PC-9 (cell line): ENCODE results near the gene AMACR. TPM values are rescaled to one million over a fixed set of nuclear protein-coding genes. Genes with fewer than 3 reads are reported as not detected.

Experiments
- BruUV-seq: library from RNA; stranded (reverse); fragments of 400-500 nt; replicated peaks from 2 replicates; lab custom pipeline; 2021; lab: Mats Ljungman, UMichigan
- CTCF ChIA-PET: fragments of 300-600 bp; sonication (Branson Sonifier 250); formaldehyde crosslinking; loops from one replicate; lab custom pipeline; 2022; ENCODE audit warnings: antibody characterized with exemption; lab: Charles Lee
- POLR2A ChIA-PET: fragments of 300-600 bp; sonication (Branson Sonifier 250); formaldehyde crosslinking; loops from one replicate; lab custom pipeline; 2022; ENCODE audit warnings: antibody characterized with exemption; ENCODE audit not compliant: unreplicated experiment; lab: Charles Lee
- DNase-seq, 2 experiments: peaks; one replicate each; pipeline versions ENCODE4 v3.0.0 to v3.0.0-alpha.2; 2015 to 2022; ENCODE audit warnings: mixed read lengths in 1 of 2
- H2AFZ ChIP-seq: fragments of 200-600 bp; sonication (generic); 2 replicates; pipeline ENCODE4 v1.8.1; 2017; ENCODE audit warnings: antibody characterized with exemption
- H3F3A ChIP-seq: fragments of 200-600 bp; sonication (generic); 2 replicates; pipeline ENCODE4 v1.8.1; 2017; ENCODE audit warnings: antibody characterized with exemption, mild to moderate bottlenecking, low read depth; ENCODE audit not compliant: insufficient read depth
- H3K27ac ChIP-seq: fragments of 200-600 bp; sonication (generic); 2 replicates; pipeline ENCODE4 v1.6.1; 2016; ENCODE audit warnings: mixed run types
- H3K27me3 ChIP-seq: fragments of 200-600 bp; sonication (generic); 2 replicates; pipeline ENCODE4 v1.6.1; 2016; ENCODE audit warnings: low read depth, mixed run types; ENCODE audit not compliant: insufficient read depth
- H3K36me3 ChIP-seq: fragments of 200-600 bp; sonication (generic); 2 replicates; pipeline ENCODE4 v1.6.1; 2016; ENCODE audit warnings: low read depth, mixed run types
- H3K4me1 ChIP-seq: fragments of 200-600 bp; sonication (generic); replicated peaks from 2 replicates; pipeline ENCODE4 v1.6.1; 2016; ENCODE audit warnings: mixed run types; ENCODE audit not compliant: insufficient read depth
- H3K4me2 ChIP-seq: fragments of 200-600 bp; sonication (generic); 2 replicates; pipeline ENCODE4 v1.6.1; 2017; ENCODE audit warnings: mixed run types
- H3K4me3 ChIP-seq: fragments of 200-600 bp; sonication (generic); 2 replicates; pipeline ENCODE4 v1.6.1; 2016; ENCODE audit warnings: mixed run types
- H3K79me2 ChIP-seq: fragments of 200-600 bp; sonication (generic); 2 replicates; pipeline ENCODE4 v1.6.1; 2017; ENCODE audit warnings: low read depth, mixed run types
- H3K9me2 ChIP-seq: fragments of 200-600 bp; sonication (generic); 2 replicates; pipeline ENCODE4 v1.8.1; 2017; ENCODE audit warnings: mild to moderate bottlenecking; ENCODE audit not compliant: insufficient read depth
- H3K9me3 ChIP-seq: fragments of 200-600 bp; sonication (generic); 2 replicates; pipeline ENCODE4 v1.8.1; 2016; ENCODE audit warnings: low read depth; ENCODE audit not compliant: insufficient read depth
- H4K20me1 ChIP-seq: fragments of 200-600 bp; sonication (generic); 2 replicates; pipeline ENCODE4 v1.8.1; 2017; ENCODE audit not compliant: insufficient read depth
- EZH2 ChIP-seq: fragments of 200-600 bp; sonication (generic); IDR thresholded peaks from 2 replicates; pipeline ENCODE4 v1.8.0; 2017; ENCODE audit warnings: antibody characterized with exemption, low read depth
- intact Hi-C: fragments of 100-400 bp; cut with micrococcal nuclease; formaldehyde crosslinking; loops from one replicate; pipeline ENCODE4 v1.10.0; 2022; ENCODE audit not compliant: unreplicated experiment
- total RNA-seq: library from RNA; stranded (reverse); gene quantifications from 2 replicates; pipeline ENCODE4 v1.2.3, GENCODE V29; 2021
- TF ChIP-seq, protein P1 (sequence below): fragments of 200-600 bp; sonication (generic); conservative IDR thresholded peaks from 2 replicates; pipeline ENCODE4 v1.6.1; 2017; ENCODE audit warnings: mixed run types, antibody characterized with exemption, mild to moderate bottlenecking, moderate library complexity

AMACR gene
- total RNA-seq, 1 experiment from 2014 or later = 31.2 TPM

- CTCF ChIA-PET = no interaction called here
- no peak for TF ChIP-seq EZH2
- TF ChIP-seq, protein P1, sequence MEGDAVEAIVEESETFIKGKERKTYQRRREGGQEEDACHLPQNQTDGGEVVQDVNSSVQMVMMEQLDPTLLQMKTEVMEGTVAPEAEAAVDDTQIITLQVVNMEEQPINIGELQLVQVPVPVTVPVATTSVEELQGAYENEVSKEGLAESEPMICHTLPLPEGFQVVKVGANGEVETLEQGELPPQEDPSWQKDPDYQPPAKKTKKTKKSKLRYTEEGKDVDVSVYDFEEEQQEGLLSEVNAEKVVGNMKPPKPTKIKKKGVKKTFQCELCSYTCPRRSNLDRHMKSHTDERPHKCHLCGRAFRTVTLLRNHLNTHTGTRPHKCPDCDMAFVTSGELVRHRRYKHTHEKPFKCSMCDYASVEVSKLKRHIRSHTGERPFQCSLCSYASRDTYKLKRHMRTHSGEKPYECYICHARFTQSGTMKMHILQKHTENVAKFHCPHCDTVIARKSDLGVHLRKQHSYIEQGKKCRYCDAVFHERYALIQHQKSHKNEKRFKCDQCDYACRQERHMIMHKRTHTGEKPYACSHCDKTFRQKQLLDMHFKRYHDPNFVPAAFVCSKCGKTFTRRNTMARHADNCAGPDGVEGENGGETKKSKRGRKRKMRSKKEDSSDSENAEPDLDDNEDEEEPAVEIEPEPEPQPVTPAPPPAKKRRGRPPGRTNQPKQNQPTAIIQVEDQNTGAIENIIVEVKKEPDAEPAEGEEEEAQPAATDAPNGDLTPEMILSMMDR = no peak
These were observed 7.4 kb upstream of the AMACR start for GRCh38 chr5:34015120-34015822.

GRCh38 chr5:34014626-34015025, 6.8 kb upstream of the AMACR start:
- no peaks in the 10 kb centered on the region for H3K9me3 ChIP-seq
- H3K79me2 ChIP-seq = no peaks in the 10 kb centered on the region
- TF ChIP-seq, protein P1 = no peak
- TF ChIP-seq EZH2 = no peak
- H3K4me2 ChIP-seq = no peak overlapping the region
- no peaks in the 10 kb centered on the region for H3F3A ChIP-seq
- no peaks in the 10 kb centered on the region for H3K9me2 ChIP-seq
- H3K27me3 ChIP-seq = no peaks in the 10 kb centered on the region
- ChIA-PET POLR2A (no interaction called here), CTCF (no interaction called here)
- peaks cover 3% of the 10 kb centered on the region for H3K4me1 ChIP-seq
- no peaks in the 10 kb centered on the region for H4K20me1 ChIP-seq
- no peak overlapping the region for H2AFZ ChIP-seq
- DNase-seq = no peak
- no peak overlapping the region for H3K27ac ChIP-seq
- no peak overlapping the region for H3K4me3 ChIP-seq
- H3K36me3 ChIP-seq = no peaks in the 10 kb centered on the region
- BruUV-seq = no TSS peak
- intact Hi-C loops = no loop called here

More at GRCh38 chr5:34015120-34015822, 7.4 kb upstream of the AMACR start:
- Histone ChIP-seq H3K4me1 (no peaks in the 10 kb centered on the region), H3K9me3 (no peaks in the 10 kb centered on the region), H3K9me2 (no peaks in the 10 kb centered on the region), H2AFZ (no peak overlapping the region), H3K27ac (no peak overlapping the region), H3K4me2 (no peak overlapping the region), H3K79me2 (no peaks in the 10 kb centered on the region), H4K20me1 (no peaks in the 10 kb centered on the region), H3K36me3 (no peaks in the 10 kb centered on the region), H3K27me3 (no peaks in the 10 kb centered on the region), H3K4me3 (no peak overlapping the region), H3F3A (no peaks in the 10 kb centered on the region)
- intact Hi-C loops = no loop called here
- no peak for DNase-seq
- POLR2A ChIA-PET = no interaction called here
- no TSS peak for BruUV-seq

DNA sequence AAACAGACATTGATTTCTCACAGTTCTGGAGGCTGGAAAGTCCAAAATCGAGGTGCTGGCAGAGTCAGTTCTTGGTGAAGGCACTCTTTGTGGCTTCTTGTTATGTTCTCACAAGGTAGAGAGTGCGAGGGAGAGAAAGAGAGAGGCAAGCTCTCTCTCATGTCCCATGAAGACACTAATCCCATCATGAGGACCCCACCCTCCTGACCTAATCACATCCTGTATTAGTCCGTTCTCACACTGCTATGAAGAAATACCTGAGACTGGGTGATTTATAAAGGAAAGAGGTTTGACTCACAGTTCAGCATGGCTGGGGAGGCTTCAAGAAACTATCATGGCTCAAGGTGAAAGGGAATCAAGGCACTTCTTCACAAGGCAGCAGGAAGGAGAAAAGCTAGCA, 5.7 kb upstream of the AMACR start:
- CTCF ChIA-PET = no interaction called here
- no peak for DNase-seq
- Histone ChIP-seq H3F3A (peaks cover 9% of the 10 kb centered on the region; the same call in 1 of the 2 replicates), H3K4me2 (no peak overlapping the region), H2AFZ (no peak overlapping the region), H3K9me2 (no peaks in the 10 kb centered on the region), H3K9me3 (no peaks in the 10 kb centered on the region), H3K27me3 (no peaks in the 10 kb centered on the region), H3K36me3 (no peaks in the 10 kb centered on the region), H3K4me3 (no peak overlapping the region), H3K79me2 (no peaks in the 10 kb centered on the region), H3K4me1 (peaks cover 13% of the 10 kb centered on the region), H3K27ac (no peak overlapping the region), H4K20me1 (no peaks in the 10 kb centered on the region)
- intact Hi-C loops = no loop called here
- no TSS peak for BruUV-seq
- POLR2A ChIA-PET = no interaction called here
- TF ChIP-seq EZH2 = no peak
